Stimulated activated naive CD8-positive, alpha-beta T cell treated with anti-CD3 and anti-CD28 coated beads, Interleukin-15, amount 100 ng/mL, for 72 hours (primary cell): Measurements from ENCODE around the gene ZFP36L2.
A peak's percentile ranks its signal among the peaks of the same experiment; 100 is the strongest.

Experiments used
- ATAC-seq: fragments of 150-1000 bp; cut with Tn5 transposase; 2 replicates; pipeline ENCODE4 v1.10.0; 2021; ENCODE audit warnings: mild to moderate bottlenecking, moderate library complexity
- DNase-seq, 2 donors: peaks; one replicate each; pipeline ENCODE4 v3.0.0; 2021 to 2022
- H3K27ac Mint-ChIP-seq, 2 donors: one replicate each; pipeline ENCODE4 v1.8.0; 2022; ENCODE audit warnings: mild to moderate bottlenecking in 2 of 2, mixed read lengths in 2 of 2, moderate library complexity in 2 of 2
- H3K27me3 Mint-ChIP-seq: one replicate; pipeline ENCODE4 v1.8.0; 2022; ENCODE audit warnings: mixed read lengths
- H3K4me1 Mint-ChIP-seq: one replicate; pipeline ENCODE4 v1.8.0; 2022; ENCODE audit warnings: mild to moderate bottlenecking, mixed read lengths
- H3K4me3 Mint-ChIP-seq, 2 donors: one replicate each; pipeline ENCODE4 v1.8.0; 2022; ENCODE audit warnings: mild to moderate bottlenecking in 2 of 2, mixed read lengths in 2 of 2, moderate library complexity in 1 of 2
- H3K9me3 Mint-ChIP-seq, 2 donors: one replicate each; pipeline ENCODE4 v1.8.0; 2022; ENCODE audit warnings: mixed read lengths in 2 of 2

The ZFP36L2 gene

DNA sequence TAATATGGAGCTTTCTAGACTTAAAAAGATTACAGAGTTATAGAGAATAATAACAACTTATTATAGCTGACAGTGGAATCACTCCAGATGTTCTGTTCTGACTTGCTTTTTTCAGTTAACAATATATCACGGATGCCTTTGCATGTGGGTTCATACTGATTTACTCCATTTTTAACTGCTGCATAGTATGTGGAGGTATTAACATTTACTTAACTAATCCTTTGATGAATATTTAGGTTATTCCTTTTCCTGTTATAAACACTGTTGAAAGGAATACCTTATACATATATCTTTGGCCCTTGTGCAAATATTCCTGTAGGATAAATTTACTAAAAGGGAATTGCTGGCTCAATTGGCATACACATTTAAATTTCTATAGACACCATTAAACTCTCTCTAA is 33.1 kb upstream of the ZFP36L2 start:
- no peaks in the 10 kb centered on the region for H3K9me3 Mint-ChIP-seq
- ATAC-seq = no peak
- H3K4me3 Mint-ChIP-seq = no peak overlapping the region
- peaks cover 8% of the 10 kb centered on the region for H3K4me1 Mint-ChIP-seq
- H3K27ac Mint-ChIP-seq = no peak overlapping the region
- DNase-seq = no peak
- no peaks in the 10 kb centered on the region for H3K27me3 Mint-ChIP-seq

DNA sequence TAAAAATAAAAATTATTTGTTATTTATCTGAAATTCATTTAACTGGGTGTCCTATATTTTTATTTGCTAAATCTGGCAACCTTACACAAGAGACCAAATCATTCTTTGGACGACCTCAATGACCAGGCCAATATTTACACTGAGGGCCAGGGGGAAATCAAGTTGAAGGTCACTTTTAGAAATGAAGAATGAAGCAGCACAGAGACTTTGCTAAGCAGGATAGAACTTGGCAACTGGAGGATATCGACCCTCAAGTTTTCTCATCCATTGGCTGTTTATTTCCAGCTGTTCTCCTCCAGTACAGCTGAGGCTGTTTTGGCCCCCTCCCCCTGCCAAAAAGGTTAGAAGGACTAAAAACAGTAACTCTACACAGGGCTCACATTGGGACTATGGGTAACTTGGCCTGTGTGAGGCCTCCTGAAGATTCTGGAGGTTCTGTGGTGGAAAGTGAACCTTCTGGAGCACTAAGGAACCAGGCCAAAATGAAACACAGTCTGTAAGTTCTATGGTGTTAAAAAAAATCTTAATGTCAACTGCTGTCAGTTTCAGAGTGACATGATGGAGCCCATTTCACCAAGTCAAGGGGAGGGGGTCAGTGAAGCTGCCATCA is 32.2 kb upstream of the ZFP36L2 start:
- no peaks in the 10 kb centered on the region for H3K9me3 Mint-ChIP-seq
- ATAC-seq (no peak), DNase-seq (no peak)
- no peaks in the 10 kb centered on the region for H3K4me1 Mint-ChIP-seq
- no peak overlapping the region for H3K4me3 Mint-ChIP-seq
- H3K27ac Mint-ChIP-seq = no peak overlapping the region
- no peaks in the 10 kb centered on the region for H3K27me3 Mint-ChIP-seq

DNA sequence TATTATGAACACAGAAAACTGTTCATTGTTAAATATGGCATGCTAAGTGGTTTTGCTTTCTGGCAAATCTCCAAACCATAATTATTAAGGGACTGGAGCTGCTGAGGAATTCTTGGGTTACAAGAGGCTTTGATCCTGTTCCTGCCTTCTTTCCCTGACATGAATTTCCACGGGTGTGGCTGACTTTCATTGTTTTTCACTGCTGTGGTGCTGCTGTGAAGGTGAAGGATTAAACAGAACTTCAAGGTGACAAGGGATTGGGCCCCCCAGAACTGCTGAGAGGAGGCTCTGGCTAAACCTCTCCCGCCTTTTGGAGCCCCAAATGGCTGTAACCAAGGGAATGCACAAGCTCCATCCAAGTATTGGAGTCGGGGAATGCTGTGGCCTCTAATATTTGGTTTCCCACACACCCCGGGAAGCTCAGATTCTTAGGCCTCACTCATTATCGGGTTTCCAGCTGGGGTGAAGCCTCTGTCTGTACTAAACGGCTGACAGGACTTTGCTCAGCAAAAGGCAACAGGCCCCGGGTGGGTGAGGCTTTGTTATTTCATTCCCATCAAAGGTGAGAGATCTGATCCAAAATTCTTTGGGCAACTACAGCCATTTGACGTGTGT is 29.0 kb upstream of the ZFP36L2 start:
- no peaks in the 10 kb centered on the region for H3K9me3 Mint-ChIP-seq
- ATAC-seq (no peak), DNase-seq (no peak)
- H3K27ac Mint-ChIP-seq = no peak overlapping the region
- no peaks in the 10 kb centered on the region for H3K4me1 Mint-ChIP-seq
- no peaks in the 10 kb centered on the region for H3K27me3 Mint-ChIP-seq
- H3K4me3 Mint-ChIP-seq = no peak overlapping the region

DNA sequence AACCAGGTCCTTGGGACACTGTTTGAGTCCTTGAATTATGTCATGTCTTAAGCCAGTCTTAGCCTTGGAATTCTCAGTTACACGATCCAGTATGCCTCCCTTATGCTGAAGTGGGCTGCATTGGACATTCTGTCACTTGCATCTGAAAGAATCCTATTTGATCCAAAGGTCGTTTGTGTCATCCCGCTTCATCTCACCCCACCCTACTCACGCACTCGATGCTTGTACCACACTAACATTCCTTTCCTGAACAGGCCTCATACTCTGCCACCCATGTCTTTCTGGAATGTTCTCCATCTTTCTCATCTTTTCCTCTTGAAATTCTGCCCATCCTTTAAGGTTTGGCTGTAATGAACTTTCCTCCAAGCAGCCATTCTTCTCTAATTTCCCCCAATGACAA is 27.9 kb upstream of the ZFP36L2 start:
- H3K4me3 Mint-ChIP-seq = no peak overlapping the region
- no peaks in the 10 kb centered on the region for H3K4me1 Mint-ChIP-seq
- H3K9me3 Mint-ChIP-seq = no peaks in the 10 kb centered on the region
- H3K27me3 Mint-ChIP-seq = no peaks in the 10 kb centered on the region
- DNase-seq (no peak), ATAC-seq (no peak)
- no peak overlapping the region for H3K27ac Mint-ChIP-seq

DNA sequence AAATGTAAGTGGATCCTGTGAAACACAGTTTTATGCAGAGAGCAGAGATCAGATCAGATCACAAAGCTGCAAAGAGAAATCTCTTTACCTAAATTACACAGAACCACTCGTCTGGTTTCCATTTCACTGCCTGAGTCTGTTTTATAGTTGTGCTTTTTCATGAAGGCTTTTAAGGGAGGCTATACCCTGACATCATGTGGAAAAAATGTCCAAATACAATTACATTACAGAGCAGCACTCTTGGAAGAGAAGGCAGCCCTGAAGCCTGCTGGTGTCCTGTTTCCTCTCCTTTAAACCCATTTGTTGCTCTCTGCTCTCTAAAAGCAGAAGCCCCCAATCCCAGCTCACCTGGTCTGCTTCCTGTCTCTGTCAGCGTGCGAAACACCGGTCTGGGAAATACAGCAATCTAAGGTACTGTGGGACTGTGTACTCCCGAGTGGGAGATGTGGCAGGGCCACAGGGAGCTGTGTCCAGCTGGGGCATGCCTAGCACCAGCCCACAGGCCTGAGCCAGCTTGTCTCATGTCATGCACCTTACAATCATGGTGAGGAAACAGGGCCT is 24.8 kb upstream of the ZFP36L2 start:
- no peaks in the 10 kb centered on the region for H3K27me3 Mint-ChIP-seq
- no peak for ATAC-seq
- H3K27ac Mint-ChIP-seq = no peak overlapping the region
- no peaks in the 10 kb centered on the region for H3K9me3 Mint-ChIP-seq
- no peak overlapping the region for H3K4me3 Mint-ChIP-seq
- no peaks in the 10 kb centered on the region for H3K4me1 Mint-ChIP-seq
- no peak for DNase-seq

DNA sequence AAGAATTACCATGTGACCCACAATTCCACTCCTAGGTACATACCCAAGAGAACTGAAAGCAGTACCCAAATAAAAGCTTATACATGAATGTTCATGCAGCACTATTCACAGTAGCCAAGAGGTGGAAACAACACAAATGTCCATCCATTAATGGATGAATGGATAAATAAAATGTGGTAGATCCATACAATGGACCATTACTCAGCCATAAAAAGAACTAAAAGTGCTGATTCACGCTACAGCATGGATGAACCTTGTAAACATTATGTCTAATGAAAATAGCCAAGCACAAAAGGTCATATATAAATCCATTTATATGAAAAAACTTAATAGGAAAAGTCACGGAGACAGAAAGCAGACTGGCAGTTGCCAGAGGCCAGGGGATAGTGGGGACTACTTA is 23.6 kb upstream of the ZFP36L2 start:
- no peaks in the 10 kb centered on the region for H3K4me1 Mint-ChIP-seq
- no peaks in the 10 kb centered on the region for H3K27me3 Mint-ChIP-seq
- no peak overlapping the region for H3K4me3 Mint-ChIP-seq
- DNase-seq = no peak
- H3K27ac Mint-ChIP-seq = no peak overlapping the region
- no peaks in the 10 kb centered on the region for H3K9me3 Mint-ChIP-seq
- ATAC-seq = no peak

DNA sequence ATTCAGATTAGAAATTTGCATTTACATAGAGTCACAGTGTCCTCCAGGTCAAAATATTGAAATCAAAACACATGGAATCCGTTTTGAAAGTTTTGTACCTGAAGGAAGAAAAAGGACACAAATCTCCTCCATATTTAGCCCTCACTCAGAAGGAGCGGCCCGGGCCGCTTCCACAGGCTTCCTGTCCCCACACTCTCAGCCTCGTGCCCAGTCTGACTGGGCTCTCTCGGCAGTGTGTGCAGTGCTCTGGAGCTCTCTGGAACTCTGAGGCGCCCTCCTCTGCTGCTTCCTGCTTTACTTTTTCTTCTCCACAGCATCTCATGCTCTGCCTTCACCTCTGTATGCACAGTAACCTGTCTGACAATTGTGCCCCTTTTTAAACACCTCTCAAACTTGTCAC is 22.2 kb upstream of the ZFP36L2 start:
- peak overlapping the region in 1 of 2 donors; percentile 85 for H3K27ac Mint-ChIP-seq
- no peak for DNase-seq
- H3K4me1 Mint-ChIP-seq = no peaks in the 10 kb centered on the region

DNA sequence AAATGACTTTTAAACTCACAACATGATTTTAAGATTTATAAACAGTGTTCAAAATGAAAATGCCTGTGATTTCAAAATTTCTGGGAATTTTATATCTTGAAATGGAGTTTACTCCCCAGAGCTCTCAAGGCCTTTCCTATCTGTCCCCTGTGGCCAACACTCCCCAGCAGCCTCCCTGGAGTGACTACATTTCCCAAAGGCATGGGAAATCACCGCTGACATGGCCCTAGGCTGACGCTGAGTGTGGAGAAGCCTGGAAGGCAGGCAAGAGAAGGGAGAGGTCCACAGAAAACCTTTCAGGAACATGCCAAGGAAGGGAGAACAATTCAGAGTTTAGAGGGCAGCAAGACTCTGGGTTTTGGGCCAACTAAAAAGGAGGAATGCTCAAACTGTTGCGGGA is 20.2 kb upstream of the ZFP36L2 start:
- no peaks in the 10 kb centered on the region for H3K9me3 Mint-ChIP-seq
- no peaks in the 10 kb centered on the region for H3K4me1 Mint-ChIP-seq
- no peak for ATAC-seq
- no peak overlapping the region for H3K27ac Mint-ChIP-seq
- no peak overlapping the region for H3K4me3 Mint-ChIP-seq
- no peak for DNase-seq
- no peaks in the 10 kb centered on the region for H3K27me3 Mint-ChIP-seq

More for the DNA sequence above, 22.2 kb upstream of the ZFP36L2 start:
- H3K4me3 Mint-ChIP-seq = no peak overlapping the region
- H3K9me3 Mint-ChIP-seq = no peaks in the 10 kb centered on the region
- ATAC-seq = no peak
- H3K27me3 Mint-ChIP-seq = no peaks in the 10 kb centered on the region

DNA sequence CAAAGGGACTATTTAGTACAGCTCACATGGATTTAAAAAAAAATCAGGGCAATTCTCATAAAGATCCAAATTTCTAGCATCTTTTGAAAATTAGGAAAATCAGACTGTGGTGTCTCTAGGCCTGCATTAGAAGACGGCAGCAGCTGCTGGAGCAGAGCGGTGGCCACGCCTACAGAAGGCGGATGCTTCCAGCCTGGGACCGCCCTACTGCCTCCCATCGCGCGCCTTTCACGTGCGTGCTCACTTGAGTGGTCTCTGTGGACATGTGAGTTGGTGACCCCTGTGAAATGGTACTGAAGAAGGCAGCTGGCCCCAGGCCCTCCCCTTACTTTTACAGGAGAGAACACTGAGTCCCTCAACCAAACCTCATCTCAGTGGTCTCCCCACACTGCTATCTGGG is 15.2 kb upstream of the ZFP36L2 start:
- ATAC-seq (no peak), DNase-seq (no peak)
- Mint-ChIP-seq H3K4me1 (peaks cover 12% of the 10 kb centered on the region), H3K4me3 (no peak overlapping the region), H3K27me3 (no peaks in the 10 kb centered on the region), H3K27ac (no peak overlapping the region), H3K9me3 (no peaks in the 10 kb centered on the region)

DNA sequence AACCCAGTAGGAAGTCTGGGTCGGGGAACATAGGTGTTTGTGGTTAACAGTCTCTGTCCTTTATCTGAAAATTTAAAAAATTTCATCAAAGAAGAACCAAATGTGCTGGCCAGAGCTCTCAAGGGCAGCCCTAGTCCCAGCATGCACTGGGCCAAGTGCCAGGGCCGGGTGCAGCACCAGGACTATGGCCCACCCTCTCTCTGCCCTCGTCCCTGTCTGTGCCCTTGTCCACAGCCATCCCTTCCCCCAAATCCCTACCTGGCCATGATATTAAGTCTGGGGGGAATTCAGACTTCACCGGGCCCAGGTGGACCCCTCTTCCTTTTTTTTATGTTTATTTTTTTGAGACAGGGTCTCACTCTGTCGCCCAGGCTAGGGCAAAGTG is 14.4 kb upstream of the ZFP36L2 start:
- no peaks in the 10 kb centered on the region for H3K27me3 Mint-ChIP-seq
- DNase-seq (no peak), ATAC-seq (no peak)
- no peak overlapping the region for H3K4me3 Mint-ChIP-seq
- peaks cover 12% of the 10 kb centered on the region for H3K4me1 Mint-ChIP-seq
- H3K27ac Mint-ChIP-seq = no peak overlapping the region
- no peaks in the 10 kb centered on the region for H3K9me3 Mint-ChIP-seq

DNA sequence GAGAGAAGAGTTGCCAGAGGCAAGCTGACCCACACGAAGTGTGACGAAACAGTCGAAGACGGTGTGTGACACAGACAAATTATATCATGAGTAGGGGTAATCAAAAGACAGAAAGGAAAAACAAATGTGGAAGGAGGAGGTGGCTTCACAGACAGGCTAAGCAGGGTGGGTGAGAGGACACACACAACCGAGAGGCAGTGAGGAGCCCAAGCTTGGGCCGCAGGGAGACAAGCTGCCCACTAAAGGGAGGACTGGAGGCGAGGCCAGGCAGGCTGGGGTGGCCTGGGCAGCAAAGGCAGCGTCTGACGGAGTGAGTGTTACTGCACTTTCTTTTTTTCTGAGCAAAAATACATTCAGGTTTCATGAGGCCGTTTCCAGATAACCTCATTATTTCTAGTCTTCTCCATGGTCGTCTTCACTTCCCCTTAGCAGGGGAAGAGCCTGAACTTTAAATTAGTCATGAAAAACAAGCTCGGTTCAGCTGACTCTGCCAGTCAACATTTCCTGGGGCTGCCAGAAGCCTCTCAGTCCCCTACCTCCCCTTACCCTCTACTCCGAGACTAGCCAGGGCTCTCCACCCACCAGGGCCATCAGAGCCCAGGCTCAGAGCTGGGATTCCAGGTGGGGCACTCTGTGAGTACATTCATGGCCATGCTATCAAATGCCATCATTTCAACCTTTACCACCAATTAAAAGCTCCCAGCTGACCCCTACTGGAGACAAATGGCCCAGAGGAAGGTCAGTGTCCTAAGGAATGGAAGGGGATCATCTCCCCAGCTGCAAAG is 13.8 kb upstream of the ZFP36L2 start:
- no peak overlapping the region for H3K27ac Mint-ChIP-seq
- DNase-seq = no peak
- peaks cover 12% of the 10 kb centered on the region for H3K4me1 Mint-ChIP-seq
- no peak overlapping the region for H3K4me3 Mint-ChIP-seq
- no peaks in the 10 kb centered on the region for H3K9me3 Mint-ChIP-seq
- no peak for ATAC-seq
- H3K27me3 Mint-ChIP-seq = no peaks in the 10 kb centered on the region

DNA sequence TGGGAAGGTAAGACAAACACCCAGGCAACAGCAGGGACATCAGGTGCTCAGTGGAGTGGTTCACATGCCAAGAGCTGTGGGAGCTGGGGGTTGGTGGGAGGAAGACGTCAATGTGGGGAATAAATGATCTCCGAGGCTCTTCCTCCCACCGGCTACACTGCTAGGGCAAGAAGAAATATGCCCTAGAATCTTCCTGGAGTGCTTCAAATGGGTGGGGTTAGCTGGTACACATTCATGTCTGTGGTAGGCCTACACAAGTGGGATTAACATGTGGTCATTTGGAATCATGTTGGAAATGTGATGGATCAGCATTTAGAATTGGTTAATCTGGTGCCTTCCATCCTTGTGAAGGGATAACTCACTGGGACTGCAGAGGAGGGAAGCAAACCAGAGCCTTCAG is 12.4 kb upstream of the ZFP36L2 start:
- no peaks in the 10 kb centered on the region for H3K9me3 Mint-ChIP-seq
- H3K27me3 Mint-ChIP-seq = no peaks in the 10 kb centered on the region
- ATAC-seq = no peak
- H3K4me1 Mint-ChIP-seq = peaks cover 12% of the 10 kb centered on the region
- DNase-seq = no peak
- H3K4me3 Mint-ChIP-seq = no peak overlapping the region
- H3K27ac Mint-ChIP-seq = no peak overlapping the region

DNA sequence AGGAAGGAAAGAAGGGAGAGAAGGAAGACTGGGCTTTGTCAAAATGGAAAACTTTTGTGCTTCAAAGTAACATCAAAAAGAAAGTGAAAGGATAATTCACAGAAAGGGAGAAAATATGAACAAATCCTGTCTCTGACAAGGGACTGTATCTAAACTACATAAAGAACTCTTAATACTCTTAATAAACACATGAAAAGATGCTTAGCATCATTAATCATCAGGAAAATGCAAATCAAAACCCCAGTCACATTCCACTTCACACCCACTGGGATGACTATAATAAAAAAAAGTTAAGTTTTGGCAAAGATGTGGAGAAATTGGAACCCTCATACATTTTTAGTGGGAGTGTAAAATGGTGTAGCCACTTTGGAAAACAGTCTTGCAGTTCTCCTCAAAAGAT is 11.8 kb upstream of the ZFP36L2 start:
- peak overlapping the region in 1 of 2 donors; percentile 71 for H3K27ac Mint-ChIP-seq
- DNase-seq (no peak), ATAC-seq (no peak)
- no peaks in the 10 kb centered on the region for H3K27me3 Mint-ChIP-seq
- H3K4me3 Mint-ChIP-seq = peak overlapping the region; percentile 2 to 8
- H3K4me1 Mint-ChIP-seq = peaks cover 13% of the 10 kb centered on the region
- no peaks in the 10 kb centered on the region for H3K9me3 Mint-ChIP-seq

DNA sequence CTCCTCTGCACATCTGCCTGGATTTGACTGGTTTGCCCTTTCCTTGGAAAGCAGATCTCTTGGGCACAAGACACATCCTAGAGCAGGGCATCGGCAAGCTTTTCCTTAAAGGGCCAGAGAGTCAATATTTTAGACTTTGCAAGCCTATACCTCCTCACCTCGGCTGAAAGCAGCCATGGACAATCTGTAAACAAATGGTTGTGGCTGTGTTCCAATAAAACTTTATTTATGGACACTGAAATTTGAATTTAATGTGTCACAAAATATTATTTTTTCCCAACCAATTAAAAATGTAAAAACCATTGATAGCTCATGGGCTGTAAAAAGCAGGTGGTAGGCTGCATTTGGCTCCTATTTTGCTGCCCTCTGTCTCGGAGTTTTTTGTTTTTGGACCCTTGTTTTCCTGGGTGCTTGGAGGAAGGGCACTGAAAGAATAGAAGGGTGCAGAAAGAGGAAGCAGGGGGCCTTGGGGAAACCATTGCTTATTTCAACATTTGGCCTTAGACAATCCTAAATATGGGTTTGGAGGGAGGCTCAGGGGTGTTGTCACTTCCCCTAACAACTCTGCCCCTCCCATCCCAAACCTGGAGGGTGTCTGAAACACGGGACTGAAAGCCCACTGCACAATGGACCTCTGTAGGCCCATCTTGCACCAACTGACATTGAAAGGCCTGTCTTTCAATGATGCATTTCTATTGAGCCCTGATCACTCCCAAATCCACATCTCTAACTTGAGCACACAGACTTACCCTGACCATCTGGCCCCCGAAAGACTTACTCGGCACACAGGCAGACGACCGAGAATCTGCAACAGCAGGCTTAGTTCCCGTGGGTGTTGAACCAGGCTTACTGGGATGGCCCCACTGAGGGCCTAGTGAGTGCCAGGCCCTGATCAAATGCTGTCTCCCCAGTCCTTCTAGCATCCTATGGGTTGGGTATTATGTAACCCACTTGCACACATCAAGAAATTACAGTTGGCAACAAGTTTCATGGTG is 7.1 kb upstream of the ZFP36L2 start:
- Mint-ChIP-seq H3K4me1 (peaks cover 32% of the 10 kb centered on the region), H3K27ac (peak overlapping the region in 1 of 2 donors; percentile 63), H3K9me3 (no peaks in the 10 kb centered on the region), H3K27me3 (no peaks in the 10 kb centered on the region), H3K4me3 (no peak overlapping the region)
- ATAC-seq = no peak
- no peak for DNase-seq
